Common myeloid progenitor, CD34-positive (primary cell): ENCODE results near the gene DTNB.

ENCODE experiments used
- CTCF ChIA-PET: fragments of 350-600 bp; sonication (Branson Sonifier 250); formaldehyde crosslinking; loops from one replicate; lab custom pipeline; 2021; ENCODE audit warnings: antibody characterized with exemption; lab: Charles Lee
- POLR2A ChIA-PET: fragments of 350-600 bp; sonication (Branson Sonifier 250); formaldehyde crosslinking; loops from one replicate; lab custom pipeline; 2021; ENCODE audit warnings: antibody characterized with exemption; lab: Charles Lee
- DNase-seq, 3 donors: peaks; one replicate each; pipeline versions ENCODE4 v3.0.0 to v3.0.0-alpha.2; 2013
- H3K27ac ChIP-seq, 2 experiments: 1 replicate in 1 of 2; 2 replicates in 1 of 2; pipeline ENCODE4 v1.7.0; 2013; ENCODE audit warnings: inconsistent platforms in 2 of 2, low read length in 2 of 2, mild to moderate bottlenecking in 2 of 2, low read depth in 1 of 2, moderate library complexity in 1 of 2; ENCODE audit not compliant: severe bottlenecking in 2 of 2, insufficient read depth in 1 of 2, poor library complexity in 1 of 2
- H3K27me3 ChIP-seq, 5 experiments: replicated peaks in 2 of 5; 1 replicate in 3 of 5; 2 replicates in 2 of 5; pipeline versions ENCODE4 v1.6.1 to v1.7.0; 2013; ENCODE audit warnings: low read length in 4 of 5, mild to moderate bottlenecking in 2 of 5, moderate library complexity in 2 of 5, inconsistent platforms in 1 of 5; ENCODE audit not compliant: insufficient read depth in 5 of 5, control insufficient read depth in 4 of 5
- H3K36me3 ChIP-seq, 4 experiments: 1 replicate in 2 of 4; 2 replicates in 2 of 4; pipeline versions ENCODE4 v1.6.1 to v1.7.0; 2013; ENCODE audit warnings: low read length in 3 of 4, control low read depth in 1 of 4, mild to moderate bottlenecking in 1 of 4; ENCODE audit not compliant: control insufficient read depth in 4 of 4, insufficient read depth in 4 of 4
- H3K4me1 ChIP-seq, 4 experiments: 1 replicate in 3 of 4; 2 replicates in 1 of 4; pipeline versions ENCODE4 v1.6.1 to v1.7.1; 2013; ENCODE audit warnings: low read length in 3 of 4, mild to moderate bottlenecking in 3 of 4, control low read depth in 1 of 4, inconsistent platforms in 1 of 4, moderate library complexity in 1 of 4; ENCODE audit not compliant: control insufficient read depth in 4 of 4, insufficient read depth in 4 of 4; ENCODE audit errors: control extremely low read depth in 1 of 4
- H3K4me3 ChIP-seq, 7 experiments: 1 replicate in 4 of 7; 2 replicates in 3 of 7; pipeline versions ENCODE4 v1.5.1 to v1.7.0; 2013; ENCODE audit warnings: mild to moderate bottlenecking in 7 of 7, low read length in 6 of 7, moderate library complexity in 6 of 7, inconsistent platforms in 2 of 7, low read depth in 2 of 7, control low read depth in 1 of 7; ENCODE audit not compliant: insufficient read depth in 4 of 7, control insufficient read depth in 1 of 7; ENCODE audit errors: extremely low read depth in 1 of 7
- H3K9me3 ChIP-seq, 5 experiments: 1 replicate in 4 of 5; 2 replicates in 1 of 5; pipeline versions ENCODE4 v1.6.1 to v1.7.1; 2013; ENCODE audit warnings: low read length in 4 of 5, mild to moderate bottlenecking in 2 of 5, inconsistent platforms in 1 of 5, low read depth in 1 of 5, moderate library complexity in 1 of 5; ENCODE audit not compliant: control insufficient read depth in 4 of 5, insufficient read depth in 2 of 5; ENCODE audit errors: control extremely low read depth in 1 of 5
- WGBS: methylation state at CpG from one replicate; pipeline ENCODE4 v1.1.5; 2013; ENCODE audit not compliant: insufficient coverage; 5-methylcytosine and 5-hydroxymethylcytosine counted together

The DTNB gene

DNA sequence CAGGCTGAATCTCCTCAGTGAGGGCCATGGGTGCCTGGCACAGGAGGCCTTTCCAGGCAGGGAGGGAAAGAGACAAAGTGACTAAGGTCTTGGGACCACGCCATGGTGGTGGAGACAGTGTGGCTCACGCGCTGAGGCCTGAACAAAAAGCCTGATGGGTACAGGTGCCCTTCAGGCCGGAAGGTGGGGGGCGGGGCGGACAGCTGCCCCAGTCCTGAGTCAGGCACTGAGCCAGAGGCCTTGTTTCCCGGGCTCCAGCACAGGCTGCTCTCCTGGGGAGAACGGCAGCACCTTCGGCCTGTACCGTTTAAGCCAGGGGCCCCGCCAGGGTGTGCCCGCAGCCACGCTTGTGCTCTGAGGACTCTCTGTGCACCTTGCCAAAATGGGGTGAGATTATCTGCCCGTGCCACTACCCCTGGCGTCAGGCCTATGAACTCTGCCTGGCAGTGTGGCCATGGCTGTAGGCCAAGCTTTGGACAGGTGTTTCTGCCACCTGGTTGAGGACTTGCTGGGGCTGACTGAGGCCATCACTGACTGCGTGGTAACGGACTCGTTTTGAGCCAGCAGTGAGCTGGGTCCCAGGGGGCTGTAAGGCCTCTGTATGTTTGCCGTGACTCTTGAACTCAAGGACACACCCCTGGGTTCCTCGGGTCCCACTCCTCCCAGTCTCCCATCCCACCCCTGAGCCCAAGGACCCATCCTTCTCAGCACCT, 300.0 kb downstream of the DTNB start:
- Histone ChIP-seq H3K4me3 (no peak overlapping the region), H3K4me1 (peaks cover 0 to 28% (median 20%) of the 10 kb centered on the region in 4 experiments), H3K9me3 (no peaks in the 10 kb centered on the region), H3K27ac (no peak overlapping the region), H3K36me3 (no peaks in the 10 kb centered on the region), H3K27me3 (no peaks in the 10 kb centered on the region)
- CTCF ChIA-PET: interaction anchor here (2.8 to 4.9 kb wide), 3 partner anchors 8 to 193 kb away, joined by 14 to 20 read pairs (median 18); no protein-coding TSS in a partner anchor
- POLR2A ChIA-PET: interaction anchor here (0.6 kb wide), 1 partner anchor 81 kb away, joined by 3 read pairs; no protein-coding TSS in a partner anchor
- DNase-seq: no peak
- WGBS: 94% methylated on average over 18 of the region's 20 CpGs

DNA sequence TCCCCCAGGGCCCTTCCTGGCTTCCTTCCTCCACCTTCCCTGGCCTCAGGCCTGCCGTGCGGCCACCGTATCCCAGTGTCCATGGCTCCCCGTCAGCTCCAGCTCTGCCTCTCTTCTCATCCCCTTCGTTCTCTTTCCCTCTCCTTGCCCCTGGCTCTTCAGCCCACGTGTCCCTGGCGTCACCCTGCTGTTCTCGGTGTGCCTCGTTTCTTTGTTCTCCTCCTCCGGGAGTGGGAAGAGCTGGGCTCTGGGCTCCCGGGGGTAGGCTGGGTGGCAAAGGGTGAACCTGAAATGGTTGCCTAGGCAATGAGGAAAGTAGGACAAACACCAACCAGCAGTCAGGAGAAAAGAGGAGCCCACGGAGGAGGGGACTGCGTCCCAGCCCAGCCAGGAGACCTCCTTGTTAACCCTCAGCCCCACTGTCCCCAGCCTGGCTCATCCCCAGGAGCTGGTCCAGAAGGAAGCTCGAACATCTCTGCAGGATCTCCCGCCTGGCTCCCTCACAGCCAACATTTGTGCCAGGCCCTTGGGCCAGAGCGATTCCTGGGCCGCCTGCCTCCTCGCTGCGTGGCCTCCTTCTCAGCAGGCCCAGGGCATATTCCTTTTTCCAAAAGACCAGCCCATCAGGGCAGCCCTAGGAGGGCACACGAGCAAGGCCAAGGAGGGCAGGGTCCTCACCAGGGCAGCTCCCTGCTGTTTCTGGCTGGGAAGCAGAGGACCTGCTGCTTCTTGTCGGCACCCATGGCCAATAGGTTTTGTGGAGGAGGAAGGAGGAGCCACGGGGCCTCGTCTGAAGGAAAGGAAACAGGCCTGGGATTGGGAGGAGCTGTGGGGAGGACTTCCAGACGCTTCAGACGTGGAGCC, 300.7 kb downstream of the DTNB start:
- Histone ChIP-seq H3K36me3 (no peaks in the 10 kb centered on the region), H3K4me1 (peaks cover 0 to 22% (median 14%) of the 10 kb centered on the region in 4 experiments), H3K4me3 (no peak overlapping the region), H3K27me3 (no peaks in the 10 kb centered on the region), H3K9me3 (no peaks in the 10 kb centered on the region), H3K27ac (no peak overlapping the region)
- CTCF ChIA-PET: interaction anchor here (1.2 to 2.8 kb wide), 2 partner anchors 10 kb away, joined by 4 to 14 read pairs; no protein-coding TSS in a partner anchor
- POLR2A ChIA-PET: no interaction called here
- WGBS: 96% methylated on average over 19 of the region's 25 CpGs
- DNase-seq: no peak

DNA sequence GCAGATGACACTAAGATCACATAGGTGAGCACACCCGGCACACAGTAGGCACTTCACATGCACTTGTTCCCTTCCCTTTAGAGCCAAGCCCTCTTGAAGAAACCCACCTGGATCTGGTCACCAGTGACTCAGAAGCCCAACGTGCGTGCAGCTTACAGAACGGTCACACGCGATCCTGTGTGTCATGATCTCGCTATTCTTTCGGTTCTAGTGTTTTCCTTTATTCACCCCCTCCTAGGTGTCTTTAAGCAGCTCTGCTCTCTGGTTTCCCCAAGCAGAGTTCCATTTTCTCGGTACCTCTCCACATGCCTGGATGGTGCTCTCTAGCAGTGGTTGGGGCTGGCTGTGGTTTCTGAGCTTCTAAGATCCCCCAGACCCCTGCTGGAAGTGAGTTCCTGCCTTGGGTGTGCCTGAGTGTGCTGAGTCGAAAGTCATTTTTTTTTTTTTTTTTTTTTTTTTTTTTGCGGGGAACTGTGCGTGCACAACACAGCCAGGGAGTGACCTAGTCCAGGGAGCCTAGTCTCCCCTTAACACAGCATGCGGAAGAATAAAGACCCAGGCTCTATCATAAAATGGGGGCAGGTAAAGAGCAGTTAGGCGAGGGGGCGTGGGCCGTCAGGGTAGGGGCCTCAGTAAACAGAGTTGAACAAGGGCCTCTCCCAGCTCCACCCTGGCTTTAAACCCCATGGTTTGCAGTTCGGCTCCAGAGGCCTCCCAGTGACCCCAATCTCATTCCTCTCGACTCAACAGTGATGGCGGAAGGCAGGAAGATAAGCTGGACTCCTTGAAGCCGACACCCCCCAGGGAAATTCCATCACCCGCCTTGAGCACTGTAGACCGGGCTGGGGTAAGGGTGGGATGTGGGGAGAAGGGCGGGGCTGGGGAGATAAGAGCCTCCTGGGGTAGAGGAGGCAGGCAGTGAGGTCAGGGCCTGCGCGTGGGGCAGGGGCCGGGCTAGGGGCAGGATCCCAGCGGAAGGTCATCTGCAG, 301.8 kb downstream of the DTNB start:
- ChIA-PET CTCF (interaction anchor here (1.2 to 2.8 kb wide), 2 partner anchors 9 to 11 kb away, joined by 4 to 14 read pairs; no protein-coding TSS in a partner anchor), POLR2A (no interaction called here)
- Histone ChIP-seq H3K27me3 (no peaks in the 10 kb centered on the region), H3K9me3 (no peaks in the 10 kb centered on the region), H3K4me1 (peaks cover 0 to 12% (median 5%) of the 10 kb centered on the region in 4 experiments), H3K27ac (no peak overlapping the region), H3K4me3 (no peak overlapping the region), H3K36me3 (no peaks in the 10 kb centered on the region)
- 98% methylated on average over 22 of the region's 27 CpGs for WGBS
- DNase-seq: no peak

DNA sequence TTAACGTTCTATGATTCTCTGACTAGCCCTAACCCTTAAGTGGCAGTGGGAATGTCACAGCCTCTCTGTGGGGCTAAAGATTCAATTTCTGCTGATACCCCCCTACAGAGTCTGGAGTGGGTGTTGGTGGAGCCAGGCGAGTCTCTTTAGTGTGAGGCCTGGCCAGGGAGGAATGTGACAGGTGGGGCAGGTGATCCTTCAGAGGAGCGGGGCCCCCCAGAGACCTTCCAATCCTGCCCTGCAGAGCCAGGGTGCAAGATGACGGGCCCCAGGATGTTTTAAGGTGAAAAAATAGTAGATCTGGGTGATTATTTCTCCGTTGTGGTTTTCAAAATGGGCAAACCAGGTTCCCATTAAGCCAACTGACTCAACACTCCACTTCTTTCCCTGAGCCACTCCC, 303.5 kb downstream of the DTNB start:
- Histone ChIP-seq H3K4me1 (no peaks in the 10 kb centered on the region), H3K36me3 (no peaks in the 10 kb centered on the region), H3K9me3 (no peaks in the 10 kb centered on the region), H3K27ac (no peak overlapping the region), H3K4me3 (no peak overlapping the region), H3K27me3 (no peaks in the 10 kb centered on the region)
- DNase-seq: no peak
- ChIA-PET CTCF (no interaction called here), POLR2A (no interaction called here)
- 81% methylated on average over 3 of the region's 5 CpGs for WGBS

DNA sequence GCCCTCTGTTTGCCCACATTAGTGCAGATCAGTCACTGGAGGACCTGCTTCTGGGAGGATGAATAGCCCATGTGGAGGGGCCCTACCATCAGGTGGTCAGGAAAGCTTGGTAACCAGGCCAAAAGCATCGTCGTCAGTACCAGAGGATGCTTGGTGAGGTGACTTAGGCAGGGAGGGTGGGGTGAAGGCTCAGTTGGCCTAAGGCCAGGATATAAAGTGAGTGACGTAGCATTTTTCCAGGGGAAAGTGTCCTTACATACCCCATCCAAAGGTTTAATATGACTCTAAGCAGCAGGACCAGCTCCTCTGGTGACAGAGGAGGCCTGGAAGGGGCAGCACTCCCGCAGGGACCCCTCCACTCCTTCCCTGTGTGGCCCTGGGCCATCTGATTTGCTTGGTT, 303.9 kb downstream of the DTNB start:
- no peaks in the 10 kb centered on the region for H3K9me3 ChIP-seq
- no peak overlapping the region for H3K4me3 ChIP-seq
- CTCF ChIA-PET: no interaction called here
- H3K27me3 ChIP-seq: no peaks in the 10 kb centered on the region
- no peaks in the 10 kb centered on the region for H3K4me1 ChIP-seq
- H3K27ac ChIP-seq: no peak overlapping the region
- POLR2A ChIA-PET: no interaction called here
- DNase-seq: no peak
- H3K36me3 ChIP-seq: no peaks in the 10 kb centered on the region
- 60% methylated on average over 3 of the region's 4 CpGs for WGBS

DNA sequence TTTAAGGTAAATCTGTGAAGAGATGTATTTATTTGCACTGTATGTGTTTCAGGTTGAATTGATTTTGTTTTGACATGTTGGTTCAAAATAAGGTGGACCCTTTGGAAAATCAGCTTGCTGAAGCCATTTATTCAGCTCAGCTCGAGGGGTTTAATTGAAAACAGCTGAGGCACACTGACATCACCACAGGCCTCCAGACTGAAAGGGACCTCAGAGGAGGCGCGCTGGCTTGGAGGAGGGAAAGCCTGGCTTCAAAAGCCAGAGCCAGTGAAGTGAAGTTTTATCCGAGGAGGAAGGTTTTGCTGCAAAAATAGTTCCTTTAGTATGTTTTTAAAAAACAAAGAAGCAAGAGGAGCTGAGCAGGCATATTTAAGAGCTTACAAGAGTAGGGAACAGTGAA, 304.7 kb downstream of the DTNB start:
- Histone ChIP-seq H3K4me3 (no peak overlapping the region), H3K4me1 (no peaks in the 10 kb centered on the region), H3K36me3 (no peaks in the 10 kb centered on the region), H3K27ac (no peak overlapping the region), H3K27me3 (no peaks in the 10 kb centered on the region), H3K9me3 (no peaks in the 10 kb centered on the region)
- WGBS: 92% methylated on average over 4 of the region's 4 CpGs
- no peak for DNase-seq
- CTCF ChIA-PET: interaction anchor here (0.9 to 1.0 kb wide), 2 partner anchors 7 to 14 kb away, joined by 3 to 4 read pairs; no protein-coding TSS in a partner anchor
- POLR2A ChIA-PET: no interaction called here
